T-helper 2 cell treated with Interferon-gamma antibody and Interleukin-4, amounts not matched to agents 100 ng/mL and 5 ng/mL, for 36 hours (primary cell): ENCODE results near the gene CYP11A1. TPM values are rescaled to one million over a fixed set of nuclear protein-coding genes. Genes with fewer than 3 reads are reported as not detected.
"Not testable (repeated sequence)": the region's sequence is repeated elsewhere in the genome, so short reads cannot be mapped to it uniquely, and the experiment has no call there.

Source experiments
- intact Hi-C: fragments of 100-400 bp; cut with micrococcal nuclease; formaldehyde crosslinking; loops from one replicate; pipeline ENCODE4 v1.15.1; 2023
- total RNA-seq: library from RNA; stranded (reverse); gene quantifications from 2 replicates; pipeline ENCODE4 v1.2.3, GENCODE V29; 2022

CYP11A1 gene
- total RNA-seq, 1 donor from 2014 or later = not detected

DNA sequence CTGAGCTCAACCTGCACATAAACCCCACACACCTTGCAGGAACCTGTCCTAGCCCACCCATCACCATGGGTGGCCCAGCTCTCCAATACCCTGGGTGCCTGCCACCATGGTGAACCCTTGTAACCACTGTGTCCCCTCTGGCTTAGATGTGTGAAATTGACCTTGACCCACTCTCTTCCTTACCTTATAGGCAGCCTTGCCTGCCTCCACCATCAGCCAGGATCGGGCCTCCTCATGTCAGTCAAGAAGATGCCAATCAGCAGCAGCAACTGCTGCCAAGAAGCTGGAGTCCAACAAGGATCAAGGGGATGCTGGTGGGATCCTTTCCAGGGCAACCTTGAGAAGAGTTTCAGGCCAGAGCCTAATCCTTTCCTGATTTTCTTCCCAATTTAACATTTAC is 8.8 kb upstream of the CYP11A1 start:
- intact Hi-C loops = no loop called here

- intact Hi-C loops = loop anchor here (1.0 to 2.0 kb wide), 2 partner anchors 28 to 63 kb away; no protein-coding TSS in a partner anchor
These were observed 7.9 kb upstream of the CYP11A1 start for GRCh38 chr15:74375303-74375693.

DNA sequence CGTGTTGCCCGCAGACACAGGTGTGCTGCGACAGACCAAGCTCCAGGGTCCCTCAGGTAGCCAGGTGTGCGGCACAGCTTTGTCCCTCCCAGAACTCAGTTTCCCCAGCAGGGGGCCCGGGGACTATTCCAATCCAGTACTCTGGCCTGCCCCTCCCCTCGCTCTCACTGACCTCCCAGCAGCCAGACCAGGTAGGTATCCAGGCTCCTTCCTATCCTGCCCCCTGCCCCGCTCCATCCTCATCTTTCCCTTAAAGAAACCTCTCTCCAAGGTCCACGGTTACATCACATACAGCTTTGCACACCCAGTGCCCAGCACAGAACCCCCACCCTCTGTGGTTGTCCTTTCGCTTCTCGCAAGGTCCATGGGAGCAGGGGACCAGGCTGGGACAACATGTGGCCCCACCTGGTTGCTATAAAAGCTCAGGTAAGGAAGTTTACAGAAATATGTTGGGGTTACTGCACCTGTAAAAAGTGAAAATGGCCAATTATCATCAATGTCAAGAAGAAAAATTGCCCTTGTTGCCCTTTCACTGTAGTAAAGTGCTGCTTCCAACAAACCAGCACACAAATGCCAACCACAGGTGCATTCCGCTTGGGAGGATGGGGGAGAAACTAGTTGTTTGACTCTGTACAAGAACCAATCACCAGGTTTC is 7.3 kb upstream of the CYP11A1 start:
- intact Hi-C loops = loop anchor here (1.0 to 5.0 kb wide), 7 partner anchors 28 to 413 kb away; partner anchors contain the start of genes CLK3 and UBL7

DNA sequence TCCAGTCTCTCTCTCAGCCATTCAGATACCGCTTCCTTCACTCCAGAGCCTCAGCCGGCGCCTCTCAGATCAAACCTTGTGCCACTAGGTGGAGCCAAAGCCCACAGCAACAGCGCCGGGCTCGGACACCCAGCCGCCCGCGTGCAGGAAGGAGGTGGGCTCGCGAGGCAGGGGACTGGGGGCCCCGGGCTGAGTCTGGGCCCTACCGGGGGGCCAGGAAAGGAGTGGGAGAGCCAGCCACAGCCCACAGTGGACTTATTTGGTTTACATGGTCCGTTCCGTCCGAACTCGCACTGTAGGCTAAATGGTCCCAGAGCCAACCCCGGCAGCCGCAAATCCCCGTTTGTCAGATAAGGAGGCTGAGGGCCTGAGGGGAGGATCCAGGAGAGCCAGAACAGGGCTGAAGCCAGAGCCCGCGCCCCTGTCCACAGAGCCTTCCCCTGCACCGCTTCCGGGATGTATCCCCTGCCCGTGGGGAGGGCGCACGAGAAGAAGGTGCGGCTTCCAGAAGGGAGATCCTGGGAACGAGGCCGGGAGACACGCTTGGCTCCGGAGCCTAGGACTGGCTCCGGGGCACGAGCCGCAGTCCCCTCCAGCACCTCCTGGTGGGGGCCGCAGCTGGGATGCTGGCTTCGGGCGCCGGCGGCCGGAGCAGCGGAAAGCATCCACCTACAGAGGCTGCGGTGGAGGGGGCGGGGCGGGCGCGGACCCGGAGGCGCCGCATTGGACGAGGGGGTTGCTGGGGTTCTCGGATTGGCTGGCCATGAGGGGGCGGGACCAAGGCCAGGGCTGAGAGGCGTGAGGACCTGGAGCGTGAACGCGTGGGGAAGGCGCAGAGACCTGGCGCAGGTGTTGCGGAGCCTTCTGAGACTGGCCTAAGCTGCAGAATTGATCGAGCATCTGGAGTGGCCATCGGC is 6.5 kb upstream of the CYP11A1 start:
- intact Hi-C loops = loop anchor here (1.0 to 5.0 kb wide), 8 partner anchors 29 to 413 kb away; partner anchors contain the start of genes CLK3 and UBL7

GRCh38 chr15:74373056-74373650 is 5.7 kb upstream of the CYP11A1 start:
- intact Hi-C loops = loop anchor here (1.0 to 5.0 kb wide), 3 partner anchors 259 to 414 kb away; no protein-coding TSS in a partner anchor

DNA sequence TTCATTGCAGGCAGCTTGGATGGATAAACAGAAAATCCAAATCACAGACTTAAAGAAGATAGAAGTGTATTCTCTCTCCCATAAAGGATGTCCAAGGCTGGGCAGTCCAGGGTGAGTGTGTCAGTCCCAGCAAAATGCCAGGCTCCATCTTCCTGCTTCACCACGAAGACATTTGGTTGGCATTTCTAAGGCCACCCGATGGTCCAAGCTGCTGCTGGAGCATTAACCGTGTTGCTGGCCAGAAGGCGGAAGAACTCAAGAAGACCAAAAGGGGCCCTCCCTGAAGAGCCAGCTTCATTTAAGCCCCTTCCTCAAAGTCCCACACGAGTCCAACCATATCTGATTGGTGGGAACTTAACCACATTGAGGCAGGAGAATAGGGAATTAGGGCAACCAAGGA is 3.0 kb upstream of the CYP11A1 start:
- intact Hi-C loops = loop anchor here (5.0 kb wide), 1 partner anchor 417 kb away; no protein-coding TSS in a partner anchor

- intact Hi-C loops = loop anchor here (5.0 kb wide), 1 partner anchor 418 kb away; no protein-coding TSS in a partner anchor
These were observed 2.3 kb upstream of the CYP11A1 start for GRCh38 chr15:74369756-74370155.

DNA sequence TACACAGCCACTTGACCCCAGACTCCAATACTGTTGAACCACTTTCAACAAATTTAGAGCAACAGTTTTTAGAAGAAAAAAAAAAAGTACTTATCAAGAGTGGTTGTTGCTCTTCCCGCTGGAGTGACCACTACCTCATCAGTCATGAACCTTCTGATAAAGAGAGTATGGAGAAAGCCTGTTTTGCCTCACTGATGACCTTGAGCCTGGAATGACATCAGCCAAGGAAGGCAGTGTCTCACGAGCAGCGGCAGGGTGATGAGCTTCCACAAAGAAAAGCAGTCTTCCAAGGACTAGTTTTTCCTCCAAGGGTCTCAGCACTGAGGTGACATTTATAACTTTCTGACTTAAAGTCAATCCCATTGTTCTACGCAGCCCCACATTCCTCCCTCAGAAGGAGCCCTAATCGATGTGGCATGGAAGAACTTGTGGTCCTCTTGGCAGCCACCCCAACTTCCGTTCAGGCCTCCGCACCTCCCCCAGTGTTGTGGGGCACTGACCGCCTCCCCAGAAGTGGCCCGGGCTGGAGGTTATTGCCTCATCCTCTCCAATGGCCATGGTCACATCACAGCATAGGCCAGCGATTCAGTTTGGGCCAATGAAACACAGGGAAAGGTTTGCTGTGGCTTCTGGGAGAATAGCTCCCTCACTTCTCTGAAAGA is 1.8 kb upstream of the CYP11A1 start:
- intact Hi-C loops = no loop called here

DNA sequence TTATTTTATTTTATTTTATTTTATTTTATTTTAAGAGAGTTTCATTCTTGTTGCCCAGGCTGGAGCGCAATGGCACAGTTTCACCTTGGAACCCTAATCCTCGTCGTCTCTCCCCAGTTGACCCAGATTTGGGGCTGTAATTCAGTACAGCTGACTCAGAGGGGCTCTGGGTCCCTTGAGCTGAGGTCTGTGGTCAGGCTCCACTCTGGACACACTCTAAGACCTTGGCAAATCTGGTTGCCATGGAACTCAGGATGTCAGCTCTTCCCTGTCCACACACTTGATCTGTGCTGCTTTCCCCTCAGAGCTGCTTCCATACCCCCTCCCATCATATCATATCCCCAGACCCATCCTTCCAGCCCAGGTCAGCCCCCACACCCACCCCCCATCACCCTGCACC is 675 bp upstream of the CYP11A1 start:
- intact Hi-C loops = no loop called here

DNA sequence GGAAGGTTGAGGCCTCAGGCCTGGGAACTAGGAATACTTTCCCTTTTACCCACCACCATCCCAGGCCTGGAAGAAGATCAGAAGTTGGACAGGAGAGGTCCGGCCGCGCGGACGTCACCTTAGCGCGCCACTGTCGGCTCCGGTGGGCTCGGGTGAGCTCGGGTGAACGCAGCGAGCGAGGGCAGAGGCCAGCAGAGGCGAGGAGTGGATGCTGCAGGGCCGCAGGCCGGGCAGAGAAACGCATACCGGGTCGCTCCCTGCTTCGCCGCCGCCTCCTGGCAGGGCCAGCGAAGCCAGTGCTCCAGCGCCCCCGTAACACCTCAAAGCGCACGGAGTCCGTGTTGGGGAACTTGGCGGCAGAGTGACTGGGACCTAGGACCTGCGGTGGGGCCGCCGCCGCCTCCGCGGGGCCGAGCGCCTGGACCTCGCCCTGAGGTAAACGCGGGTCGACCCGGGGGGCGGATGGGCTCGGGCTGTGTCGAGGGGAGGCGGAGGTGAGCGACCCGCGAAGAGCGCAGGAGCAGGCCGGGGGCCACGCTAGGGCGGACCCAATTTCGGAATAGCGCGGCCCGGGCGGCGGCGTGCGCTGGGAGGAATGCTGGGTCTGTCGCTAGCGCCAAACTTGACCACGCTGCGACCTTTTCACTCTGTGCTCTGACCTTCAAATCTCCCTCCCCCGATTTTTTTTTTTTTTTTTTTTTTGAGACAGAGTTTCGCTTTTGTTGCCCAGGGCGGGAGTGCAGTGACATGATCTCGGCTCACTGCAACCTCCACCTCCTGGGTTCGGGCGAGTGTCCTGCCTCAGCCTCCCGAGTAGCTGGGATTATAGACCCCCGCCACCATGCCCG is 1.6 kb downstream of the CYP11A1 start:
- intact Hi-C loops = no loop called here

- intact Hi-C loops = no loop called here
These were observed 2.4 kb downstream of the CYP11A1 start for GRCh38 chr15:74364936-74365597.

DNA sequence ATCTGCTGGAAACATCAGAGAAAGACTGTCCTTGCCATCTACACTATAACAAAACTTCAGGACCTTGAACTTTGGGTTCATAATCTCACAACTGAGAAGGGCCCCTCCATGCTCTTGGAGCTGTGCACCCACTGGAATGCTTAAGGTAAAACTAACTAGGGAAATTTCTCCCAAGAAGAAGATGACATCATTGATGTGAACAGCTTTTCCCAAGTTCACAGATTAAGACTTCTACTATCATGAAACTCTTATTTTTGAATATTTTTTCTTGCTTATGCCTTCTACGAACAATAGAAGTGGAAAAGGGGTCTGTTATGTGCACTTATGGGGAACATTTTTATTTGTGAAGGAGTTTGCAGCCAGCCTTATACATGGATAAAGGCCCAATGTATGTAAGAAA is 5.0 kb downstream of the CYP11A1 start:
- intact Hi-C loops = no loop called here

DNA sequence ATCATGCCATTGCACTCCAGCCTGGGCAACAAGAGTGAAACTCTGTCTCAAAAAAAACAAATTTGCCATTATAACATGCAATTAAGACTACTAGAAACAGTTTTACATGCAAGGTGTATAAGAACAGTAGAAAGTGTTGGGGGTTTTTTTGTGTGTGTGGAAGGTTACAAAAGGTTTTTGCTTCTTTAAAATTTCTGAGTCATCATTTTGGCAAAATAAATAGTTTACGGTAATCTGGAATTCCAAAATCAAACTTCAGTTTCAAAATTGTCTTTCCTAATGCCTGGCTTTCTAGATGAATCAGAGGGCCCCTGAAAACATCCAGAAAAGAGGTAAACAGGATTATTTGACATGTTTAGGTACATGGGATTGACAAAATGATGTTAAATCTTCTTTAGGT is 6.6 kb downstream of the CYP11A1 start:
- intact Hi-C loops = not testable (repeated sequence)

GRCh38 chr15:74359376-74359775 is 8.1 kb downstream of the CYP11A1 start:
- intact Hi-C loops = not testable (repeated sequence)

DNA sequence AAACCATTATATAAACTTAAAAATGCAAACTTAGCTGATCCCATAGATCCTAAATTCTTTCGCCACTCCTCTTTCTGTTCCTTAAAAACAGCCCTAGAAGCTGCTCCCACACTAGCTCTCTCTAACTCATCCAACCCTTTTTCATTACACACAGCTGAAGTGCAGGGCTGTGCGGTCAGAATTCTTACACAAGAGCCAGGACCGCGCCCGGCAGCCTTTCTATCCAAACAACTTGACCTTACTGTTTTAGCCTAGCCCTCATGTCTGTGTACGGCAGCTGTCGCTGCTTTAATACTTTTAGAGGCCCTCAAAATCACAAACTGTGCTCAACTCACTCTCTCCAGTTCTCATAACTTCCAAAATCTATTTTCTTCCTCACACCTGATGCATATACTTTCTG is 9.9 kb downstream of the CYP11A1 start:
- intact Hi-C loops = not testable (repeated sequence)

DNA sequence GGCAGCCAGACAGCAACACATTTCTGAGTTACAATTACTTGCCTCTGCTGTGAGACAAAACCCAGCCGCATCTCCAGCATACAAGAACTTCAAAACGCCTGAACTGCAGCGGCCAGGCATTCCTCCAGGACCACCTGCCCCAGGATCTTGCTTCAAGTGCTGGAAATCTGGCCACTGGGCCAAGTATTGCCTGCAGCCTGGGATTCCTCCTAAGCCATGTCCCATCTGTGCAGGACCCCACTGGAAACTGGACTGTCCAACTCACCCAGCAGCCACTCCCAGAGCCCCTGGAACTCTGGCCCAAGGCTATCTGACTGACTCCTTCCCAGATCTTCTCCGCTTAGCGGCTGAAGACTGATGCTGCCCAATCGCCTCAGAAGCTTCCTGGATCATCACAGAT is 11.4 kb downstream of the CYP11A1 start:
- intact Hi-C loops = not testable (repeated sequence)

GRCh38 chr15:74353992-74354391 is 13.5 kb downstream of the CYP11A1 start:
- intact Hi-C loops = not testable (repeated sequence)

- intact Hi-C loops = no loop called here
These were observed 15.0 kb downstream of the CYP11A1 start for GRCh38 chr15:74352393-74352910.

GRCh38 chr15:74351670-74352069 is 15.8 kb downstream of the CYP11A1 start:
- intact Hi-C loops = no loop called here
